A549 (cell line): Measurements from ENCODE around the gene DYRK2. TPM values are rescaled to one million over a fixed set of nuclear protein-coding genes. Genes with fewer than 3 reads are reported as not detected.
A peak's percentile ranks its signal among the peaks of the same experiment; 100 is the strongest.

Experiments
- ATAC-seq, 2 experiments: fragments of 200-7000 bp in 1 of 2; fragments of >200 bp in 1 of 2; cut with Nextera tagmentation in 1 of 2; cut with Tn5 transposase in 1 of 2; 3 replicates each; pipeline versions ENCODE4 v1.8.0 to v1.9.1; 2018 to 2020; ENCODE audit warnings: mild to moderate bottlenecking in 1 of 2, moderate library complexity in 1 of 2
- CTCF ChIA-PET: fragments of 300-600 bp; sonication (Branson Sonifier 250); formaldehyde crosslinking; extraction: SDS; loops from one replicate; lab custom pipeline; 2021; ENCODE audit warnings: antibody characterized with exemption, inconsistent platforms; lab: Yijun Ruan, JAX
- POLR2A ChIA-PET: fragments of 350-600 bp; formaldehyde crosslinking; extraction: SDS; loops from one replicate; lab custom pipeline; 2021; ENCODE audit warnings: antibody characterized with exemption, inconsistent platforms; lab: Yijun Ruan, JAX
- DNase-seq, 2 experiments: peaks; one replicate each; pipeline versions ENCODE4 v3.0.0 to v3.0.0-alpha.2; 2011 to 2016; ENCODE audit warnings: low read depth in 1 of 2, low spot score in 1 of 2
- FAIRE-seq: peaks from 2 replicates; lab custom pipeline; 2011; peaks lifted over from hg19 to GRCh38; lab: Jason Lieb, UNC
- H3K27ac ChIP-seq, 2 experiments: fragments of >200 bp; sonication (Bioruptor Twin); formaldehyde crosslinking; 3 replicates each; pipeline ENCODE4 v1.5.1; 2016 to 2017
- H3K4me1 ChIP-seq: fragments of >200 bp; sonication (Bioruptor Twin); formaldehyde crosslinking; 3 replicates; pipeline ENCODE4 v1.6.1; 2016
- H3K4me2 ChIP-seq: fragments of >200 bp; sonication (Bioruptor Twin); formaldehyde crosslinking; 3 replicates; pipeline ENCODE4 v1.6.1; 2016
- H3K4me3 ChIP-seq: fragments of >200 bp; sonication (Bioruptor Twin); formaldehyde crosslinking; 3 replicates; pipeline ENCODE4 v1.5.1; 2016
- H3K9me3 ChIP-seq: fragments of >200 bp; sonication (Bioruptor Twin); formaldehyde crosslinking; 3 replicates; pipeline ENCODE4 v1.6.1; 2016
- BHLHE40 ChIP-seq: IDR thresholded peaks from 2 replicates; pipeline ENCODE4 v1.6.1; 2012; ENCODE audit warnings: low read depth, low read length, inconsistent platforms
- CBX2 ChIP-seq: fragments of 200-600 bp; sonication (generic); IDR thresholded peaks from 2 replicates; pipeline ENCODE4 v1.6.1; 2016; ENCODE audit warnings: low read depth, mild to moderate bottlenecking, borderline replicate concordance
- CBX8 ChIP-seq: fragments of 200-600 bp; sonication (generic); IDR thresholded peaks from 2 replicates; pipeline ENCODE4 v1.6.1; 2016
- CEBPB ChIP-seq, 2 experiments: fragments of >200 bp in 1 of 2; sonication (Bioruptor Twin) in 1 of 2; formaldehyde crosslinking in 1 of 2; IDR thresholded peaks; 2 replicates each; pipeline ENCODE4 v1.6.1; 2012 to 2016
- E2F6 ChIP-seq: IDR thresholded peaks from 2 replicates; pipeline ENCODE4 v1.6.1; 2012; ENCODE audit warnings: low read depth, borderline replicate concordance
- EHMT2 ChIP-seq: fragments of 200-600 bp; sonication (generic); IDR thresholded peaks from 2 replicates; pipeline ENCODE4 v1.6.1; 2016; ENCODE audit warnings: antibody characterized with exemption, low read depth, mild to moderate bottlenecking, moderate library complexity
- EP300 ChIP-seq, 2 experiments: fragments of >200 bp; sonication (Bioruptor Twin); formaldehyde crosslinking; IDR thresholded peaks; 2 replicates in 1 of 2; 3 replicates in 1 of 2; pipeline ENCODE4 v1.6.1; 2016 to 2017
- FOSL2 ChIP-seq, 2 experiments: fragments of 450-650 bp in 1 of 2; fragments of >200 bp in 1 of 2; sonication (Bioruptor Twin) in 1 of 2; formaldehyde crosslinking; IDR thresholded peaks; 2 replicates each; pipeline versions ENCODE4 v1.5.0 to v1.6.1; 2016 to 2020; ENCODE audit warnings: mild to moderate bottlenecking in 1 of 2, moderate library complexity in 1 of 2
- GATA3 ChIP-seq: IDR thresholded peaks from 2 replicates; pipeline ENCODE4 v1.6.1; 2012; ENCODE audit warnings: borderline replicate concordance
- HEYL ChIP-seq: fragments of 250-450 bp; sonication (Bioruptor Pico); IDR thresholded peaks from 2 replicates; pipeline ENCODE4 v1.8.0; 2021; ENCODE audit warnings: mild to moderate bottlenecking, moderate library complexity
- HMGXB4 ChIP-seq: fragments of 250-450 bp; sonication (Bioruptor Pico); IDR thresholded peaks from 2 replicates; pipeline ENCODE4 v1.5.0; 2021; ENCODE audit warnings: mild to moderate bottlenecking, moderate library complexity, borderline replicate concordance
- HOXA7 ChIP-seq: fragments of 250-450 bp; sonication (Bioruptor Pico); IDR thresholded peaks from 2 replicates; pipeline ENCODE4 v1.5.0; 2020; ENCODE audit warnings: mild to moderate bottlenecking, moderate library complexity
- HOXB13 ChIP-seq: fragments of 250-450 bp; sonication (Bioruptor Pico); IDR thresholded peaks from 2 replicates; pipeline ENCODE4 v1.5.0; 2020; ENCODE audit warnings: low read depth, mild to moderate bottlenecking, moderate library complexity
- JUN ChIP-seq, 2 experiments: fragments of >200 bp; sonication (Bioruptor Twin); formaldehyde crosslinking; IDR thresholded peaks; 2 replicates in 1 of 2; 3 replicates in 1 of 2; pipeline ENCODE4 v1.6.1; 2016 to 2017
- MAFK ChIP-seq: fragments of 450-650 bp; IDR thresholded peaks from 2 replicates; pipeline ENCODE4 v1.6.1; 2014; ENCODE audit not compliant: partially characterized antibody
- POLR2AphosphoS2 ChIP-seq: conservative IDR thresholded peaks from 2 replicates; pipeline ENCODE4 v1.6.1; 2012; ENCODE audit warnings: low read length, improper control_type of control experiment, inconsistent platforms
- SREBF2 ChIP-seq: fragments of 450-650 bp; IDR thresholded peaks from 2 replicates; pipeline ENCODE4 v1.6.1; 2014; ENCODE audit warnings: mild to moderate bottlenecking, moderate library complexity
- USF2 ChIP-seq: fragments of 450-650 bp; IDR thresholded peaks from 2 replicates; pipeline ENCODE4 v1.6.1; 2014; ENCODE audit warnings: antibody characterized with exemption
- ZFP36 ChIP-seq: fragments of 450-650 bp; IDR thresholded peaks from 2 replicates; pipeline ENCODE4 v1.6.1; 2014; ENCODE audit warnings: borderline replicate concordance; ENCODE audit not compliant: partially characterized antibody
- WGBS: methylation state at CpG from one replicate; pipeline ENCODE4 v1.1.6; 2017; ENCODE audit errors: missing lambda C conversion rate; 5-methylcytosine and 5-hydroxymethylcytosine counted together
- polyA plus RNA-seq, 4 experiments: library from polyadenylated mRNA; depleted of rRNA in 3 of 4; stranded (reverse); fragments of >200 nt; fragmentation: RNase III in 1 of 4; extraction: RNeasy Plus Mini Kit Qiagen cat#74134 plus additional on column Dnase treatment in 1 of 4; gene quantifications; 2 replicates in 3 of 4; 3 replicates in 1 of 4; pipeline ENCODE4 v1.2.3, GENCODE V29; 2011 to 2017
- TF ChIP-seq, protein P1 (sequence below): fragments of 200-600 bp; sonication (generic); IDR thresholded peaks from 2 replicates; pipeline ENCODE4 v1.6.1; 2016; ENCODE audit warnings: antibody characterized with exemption, mild to moderate bottlenecking, moderate library complexity
- TF ChIP-seq, protein P2 (sequence below): fragments of >200 bp; sonication (Bioruptor Twin); formaldehyde crosslinking; IDR thresholded peaks from 3 replicates; pipeline ENCODE4 v1.6.1; 2016

DYRK2 gene
- polyA plus RNA-seq, 2 of the 4 experiments (the other 2 are of a cell fraction) = 9.1 to 17.2 TPM

GRCh38 chr12:67681105-67681778, 32.7 kb downstream of the DYRK2 start:
- no peak for FAIRE-seq
- Histone ChIP-seq H3K4me1 (peaks cover 25% of the 10 kb centered on the region), H3K9me3 (no peaks in the 10 kb centered on the region), H3K4me3 (no peak overlapping the region), H3K27ac (peak overlapping the region in 1 of 2 experiments; percentile 65; a peak in 2 of 6 replicates), H3K4me2 (peak overlapping the region; percentile 25)
- CTCF ChIA-PET = interaction anchor here (0.8 kb wide), 1 partner anchor 262 kb away, joined by 3 read pairs; no protein-coding TSS in a partner anchor
- POLR2A ChIA-PET = no interaction called here
- whole genome bisulfite sequencing = 44% methylated on average over 4 of the region's 4 CpGs
- 0 out of 2 replicates have a peak, but pooled peaks have one; percentile 28 for TF ChIP-seq FOSL2 (IDR thresholded peaks at IDR 0.05)
- peak; percentile 35; the same call in 1 of the 2 replicates for TF ChIP-seq FOSL2 (CRISPR knock-in tag; IDR thresholded peaks at IDR 0.05)
- peak; percentile 5; the same call in 1 of the 2 replicates for TF ChIP-seq USF2
- no peak for TF ChIP-seq EP300 (IDR thresholded peaks at IDR 0.05)
- DNase-seq = peak in 1 of 2 experiments; percentile 33
- ATAC-seq = peak; percentile 48 to 65; a peak in 5 of 6 replicates

- FAIRE-seq = peak; percentile 13
- 90% methylated on average over 1 of the region's 1 CpG for WGBS
- ATAC-seq = no peak
- peaks cover 25% of the 10 kb centered on the region for H3K4me1 ChIP-seq
- no peak overlapping the region for H3K4me3 ChIP-seq
- no peak overlapping the region for H3K4me2 ChIP-seq
- POLR2A ChIA-PET = no interaction called here
- H3K27ac ChIP-seq = no peak overlapping the region
- no peak for TF ChIP-seq USF2
- no peak for TF ChIP-seq GATA3
- no peak for TF ChIP-seq CBX8
- TF ChIP-seq SREBF2 = no peak
- no peak for TF ChIP-seq MAFK
- TF ChIP-seq POLR2AphosphoS2 = no peak
- no peak for TF ChIP-seq JUN (IDR thresholded peaks at IDR 0.05)
- TF ChIP-seq HEYL (CRISPR knock-in tag) = no peak
- no peak for TF ChIP-seq HMGXB4 (CRISPR knock-in tag)
- no peak for TF ChIP-seq E2F6
- TF ChIP-seq EHMT2 = no peak
- no peak for TF ChIP-seq CBX2
- TF ChIP-seq HOXB13 (CRISPR knock-in tag) = no peak
- CTCF ChIA-PET = no interaction called here
- no peaks in the 10 kb centered on the region for H3K9me3 ChIP-seq
- no peak for DNase-seq
These were observed 33.5 kb downstream of the DYRK2 start for GRCh38 chr12:67681941-67682620.

- no peak for DNase-seq
- Histone ChIP-seq H3K9me3 (no peaks in the 10 kb centered on the region), H3K4me2 (no peak overlapping the region), H3K27ac (no peak overlapping the region), H3K4me1 (no peaks in the 10 kb centered on the region), H3K4me3 (no peak overlapping the region)
- FAIRE-seq = no peak
- CTCF ChIA-PET = no interaction called here
- POLR2A ChIA-PET = no interaction called here
- WGBS = 8% methylated on average over 1 of the region's 1 CpG
- TF ChIP-seq EHMT2 = no peak
- no peak for TF ChIP-seq HEYL (CRISPR knock-in tag)
- no peak for TF ChIP-seq CEBPB (IDR thresholded peaks at IDR 0.05)
- no peak for TF ChIP-seq USF2
- TF ChIP-seq HOXA7 = no peak
- no peak for TF ChIP-seq BHLHE40
- TF ChIP-seq, protein P1, sequence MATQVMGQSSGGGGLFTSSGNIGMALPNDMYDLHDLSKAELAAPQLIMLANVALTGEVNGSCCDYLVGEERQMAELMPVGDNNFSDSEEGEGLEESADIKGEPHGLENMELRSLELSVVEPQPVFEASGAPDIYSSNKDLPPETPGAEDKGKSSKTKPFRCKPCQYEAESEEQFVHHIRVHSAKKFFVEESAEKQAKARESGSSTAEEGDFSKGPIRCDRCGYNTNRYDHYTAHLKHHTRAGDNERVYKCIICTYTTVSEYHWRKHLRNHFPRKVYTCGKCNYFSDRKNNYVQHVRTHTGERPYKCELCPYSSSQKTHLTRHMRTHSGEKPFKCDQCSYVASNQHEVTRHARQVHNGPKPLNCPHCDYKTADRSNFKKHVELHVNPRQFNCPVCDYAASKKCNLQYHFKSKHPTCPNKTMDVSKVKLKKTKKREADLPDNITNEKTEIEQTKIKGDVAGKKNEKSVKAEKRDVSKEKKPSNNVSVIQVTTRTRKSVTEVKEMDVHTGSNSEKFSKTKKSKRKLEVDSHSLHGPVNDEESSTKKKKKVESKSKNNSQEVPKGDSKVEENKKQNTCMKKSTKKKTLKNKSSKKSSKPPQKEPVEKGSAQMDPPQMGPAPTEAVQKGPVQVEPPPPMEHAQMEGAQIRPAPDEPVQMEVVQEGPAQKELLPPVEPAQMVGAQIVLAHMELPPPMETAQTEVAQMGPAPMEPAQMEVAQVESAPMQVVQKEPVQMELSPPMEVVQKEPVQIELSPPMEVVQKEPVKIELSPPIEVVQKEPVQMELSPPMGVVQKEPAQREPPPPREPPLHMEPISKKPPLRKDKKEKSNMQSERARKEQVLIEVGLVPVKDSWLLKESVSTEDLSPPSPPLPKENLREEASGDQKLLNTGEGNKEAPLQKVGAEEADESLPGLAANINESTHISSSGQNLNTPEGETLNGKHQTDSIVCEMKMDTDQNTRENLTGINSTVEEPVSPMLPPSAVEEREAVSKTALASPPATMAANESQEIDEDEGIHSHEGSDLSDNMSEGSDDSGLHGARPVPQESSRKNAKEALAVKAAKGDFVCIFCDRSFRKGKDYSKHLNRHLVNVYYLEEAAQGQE = no peak
- TF ChIP-seq, protein P2, sequence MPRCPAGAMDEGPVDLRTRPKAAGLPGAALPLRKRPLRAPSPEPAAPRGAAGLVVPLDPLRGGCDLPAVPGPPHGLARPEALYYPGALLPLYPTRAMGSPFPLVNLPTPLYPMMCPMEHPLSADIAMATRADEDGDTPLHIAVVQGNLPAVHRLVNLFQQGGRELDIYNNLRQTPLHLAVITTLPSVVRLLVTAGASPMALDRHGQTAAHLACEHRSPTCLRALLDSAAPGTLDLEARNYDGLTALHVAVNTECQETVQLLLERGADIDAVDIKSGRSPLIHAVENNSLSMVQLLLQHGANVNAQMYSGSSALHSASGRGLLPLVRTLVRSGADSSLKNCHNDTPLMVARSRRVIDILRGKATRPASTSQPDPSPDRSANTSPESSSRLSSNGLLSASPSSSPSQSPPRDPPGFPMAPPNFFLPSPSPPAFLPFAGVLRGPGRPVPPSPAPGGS = no peak
- no peak for TF ChIP-seq ZFP36
- no peak for ATAC-seq
These were observed 40.8 kb downstream of the DYRK2 start for GRCh38 chr12:67689385-67689784.
